SK-N-SH treated with all-trans-retinoic acid at 6 μM for 48 hours (cell line): ENCODE results near the gene PCED1A.

Source experiments
- PATZ1 ChIP-seq: fragments of 250-450 bp; sonication (Bioruptor Pico); IDR thresholded peaks from 2 replicates; pipeline ENCODE4 v1.8.0; 2020; ENCODE audit warnings: mild to moderate bottlenecking, moderate library complexity, borderline replicate concordance
- PPARA ChIP-seq: fragments of 250-450 bp; sonication (Bioruptor Pico); IDR thresholded peaks from 2 replicates; pipeline ENCODE4 v1.5.0; 2020; ENCODE audit warnings: mild to moderate bottlenecking, borderline replicate concordance
- SNAI2 ChIP-seq: fragments of 250-450 bp; sonication (Bioruptor Pico); IDR thresholded peaks from 2 replicates; pipeline ENCODE4 v1.5.0; 2020; ENCODE audit warnings: mild to moderate bottlenecking, moderate library complexity
- TCF4 ChIP-seq: fragments of 250-450 bp; sonication (Bioruptor Pico); IDR thresholded peaks from 2 replicates; pipeline ENCODE4 v1.8.0; 2021; ENCODE audit warnings: mild to moderate bottlenecking, moderate library complexity, borderline replicate concordance
- ZNF565 ChIP-seq: fragments of 450-650 bp; formaldehyde crosslinking; conservative IDR thresholded peaks from 2 replicates; pipeline ENCODE4 v1.5.0; 2020; ENCODE audit warnings: low read depth, mild to moderate bottlenecking, moderate library complexity

GRCh38 chr20:2806351-2806701, 34.1 kb downstream of the PCED1A start:
- TF ChIP-seq ZNF565 (CRISPR knock-in tag) (no peak), TCF4 (no peak), PPARA (no peak), PATZ1 (CRISPR knock-in tag) (no peak), SNAI2 (CRISPR knock-in tag) (no peak)
